PC-3 (cell line): Measurements from ENCODE around the gene ACSS3. TPM values are rescaled to one million over a fixed set of nuclear protein-coding genes. Genes with fewer than 3 reads are reported as not detected.

Source experiments
- ATAC-seq: fragments of 200-7000 bp; cut with Tn5 transposase; 2 replicates; pipeline ENCODE4 v1.9.1; 2020; ENCODE audit warnings: mild to moderate bottlenecking, moderate library complexity
- BruUV-seq: library from RNA; stranded (reverse); fragments of 400-500 nt; replicated peaks from 2 replicates; lab custom pipeline; 2021; lab: Mats Ljungman, UMichigan
- CTCF ChIA-PET: fragments of 300-600 bp; sonication (Branson Sonifier 250); formaldehyde crosslinking; loops from one replicate; lab custom pipeline; 2022; ENCODE audit warnings: antibody characterized with exemption; lab: Charles Lee
- POLR2A ChIA-PET: fragments of 300-600 bp; sonication (Branson Sonifier 250); formaldehyde crosslinking; loops from one replicate; lab custom pipeline; 2022; ENCODE audit warnings: antibody characterized with exemption; ENCODE audit not compliant: unreplicated experiment; lab: Charles Lee
- DNase-seq: peaks from one replicate; pipeline ENCODE4 v3.0.0-alpha.2; 2015
- H2AFZ ChIP-seq: fragments of 300-600 bp; sonication (generic); 2 replicates; pipeline ENCODE4 v1.6.0; 2016; ENCODE audit warnings: antibody characterized with exemption, low read length
- H3F3A ChIP-seq: fragments of 300-600 bp; sonication (generic); one replicate; pipeline ENCODE4 v1.6.0; 2017; ENCODE audit warnings: antibody characterized with exemption, low read length, control low read depth, mild to moderate bottlenecking; ENCODE audit not compliant: unreplicated experiment
- H3K27ac ChIP-seq: fragments of 300-600 bp; sonication (generic); 2 replicates; pipeline ENCODE4 v1.5.1; 2016; ENCODE audit warnings: mild to moderate bottlenecking, low read length
- H3K27me3 ChIP-seq: fragments of 300-600 bp; sonication (generic); 2 replicates; pipeline ENCODE4 v1.6.1; 2016; ENCODE audit warnings: low read length, mixed read lengths
- H3K36me3 ChIP-seq: fragments of 300-600 bp; sonication (generic); 2 replicates; pipeline ENCODE4 v1.6.1; 2016; ENCODE audit warnings: low read depth, mixed run types, low read length, mixed read lengths
- H3K4me1 ChIP-seq: fragments of 300-600 bp; sonication (generic); 2 replicates; pipeline ENCODE4 v1.5.1; 2016; ENCODE audit warnings: low read length; ENCODE audit not compliant: insufficient read depth
- H3K4me2 ChIP-seq: fragments of 300-600 bp; sonication (generic); 2 replicates; pipeline ENCODE4 v1.6.0; 2016; ENCODE audit warnings: low read length
- H3K4me3 ChIP-seq: fragments of 300-600 bp; sonication (generic); 2 replicates; pipeline ENCODE4 v1.5.1; 2016; ENCODE audit warnings: mild to moderate bottlenecking, low read length, mixed read lengths
- H3K79me2 ChIP-seq: fragments of 300-600 bp; sonication (generic); 2 replicates; pipeline ENCODE4 v1.6.1; 2017; ENCODE audit warnings: low read length, mixed read lengths
- H3K9ac ChIP-seq: fragments of 300-600 bp; sonication (generic); 2 replicates; pipeline ENCODE4 v1.6.0; 2016; ENCODE audit warnings: mild to moderate bottlenecking, low read length
- H3K9me2 ChIP-seq: fragments of 300-600 bp; sonication (generic); replicated peaks from 2 replicates; pipeline ENCODE4 v1.6.1; 2016; ENCODE audit warnings: mixed run types, low read length, mixed read lengths
- H3K9me3 ChIP-seq: fragments of 300-600 bp; sonication (generic); 2 replicates; pipeline ENCODE4 v1.6.1; 2016; ENCODE audit warnings: low read length, mixed read lengths
- H4K20me1 ChIP-seq: fragments of 300-600 bp; sonication (generic); 2 replicates; pipeline ENCODE4 v1.6.1; 2016; ENCODE audit warnings: low read length, mixed read lengths
- CTCF ChIP-seq: fragments of 300-600 bp; sonication (generic); conservative IDR thresholded peaks from 2 replicates; pipeline ENCODE4 v1.5.1; 2017; ENCODE audit warnings: antibody characterized with exemption, low read depth, mild to moderate bottlenecking, low read length
- EZH2 ChIP-seq: fragments of 300-600 bp; sonication (generic); IDR thresholded peaks from one replicate; pipeline ENCODE4 v1.6.1; 2017; ENCODE audit warnings: antibody characterized with exemption, mild to moderate bottlenecking, low read length; ENCODE audit not compliant: unreplicated experiment
- EZH2phosphoT487 ChIP-seq: fragments of 300-600 bp; sonication (generic); IDR thresholded peaks from 2 replicates; pipeline ENCODE4 v1.6.1; 2018; ENCODE audit warnings: mild to moderate bottlenecking, antibody characterized with exemption, low read length, borderline replicate concordance
- intact Hi-C: fragments of 100-400 bp; cut with micrococcal nuclease; formaldehyde crosslinking; loops from 2 replicates; pipeline ENCODE4 v1.9.0; 2023
- total RNA-seq: library from RNA; depleted of rRNA; stranded (reverse); fragments of >200 nt; gene quantifications from 2 replicates; pipeline ENCODE4 v1.2.3, GENCODE V29; 2014

The ACSS3 gene
- total RNA-seq, 1 experiment from 2014 or later, result not detected

- no peaks in the 10 kb centered on the region for H3K79me2 ChIP-seq
- intact Hi-C loops, result no loop called here
- TF ChIP-seq EZH2phosphoT487, result no peak
- no peak for TF ChIP-seq EZH2
- no peak for TF ChIP-seq CTCF
- H3K36me3 ChIP-seq, result no peaks in the 10 kb centered on the region
- H3K27me3 ChIP-seq, result no peaks in the 10 kb centered on the region
- no peaks in the 10 kb centered on the region for H3F3A ChIP-seq
- no peak overlapping the region for H2AFZ ChIP-seq
- BruUV-seq, result no TSS peak
- DNase-seq (no peak), ATAC-seq (no peak)
- H3K27ac ChIP-seq, result no peak overlapping the region
- no peaks in the 10 kb centered on the region for H3K9me3 ChIP-seq
- no peak overlapping the region for H3K4me3 ChIP-seq
- H4K20me1 ChIP-seq, result no peaks in the 10 kb centered on the region
- H3K4me2 ChIP-seq, result no peak overlapping the region
- H3K9ac ChIP-seq, result no peak overlapping the region
- ChIA-PET CTCF (no interaction called here), POLR2A (no interaction called here)
- H3K9me2 ChIP-seq, result no peaks in the 10 kb centered on the region
- peaks cover 11% of the 10 kb centered on the region; the same call in 1 of the 2 replicates for H3K4me1 ChIP-seq
Observed at GRCh38 chr12:81211306-81211705, 133.4 kb downstream of the ACSS3 start.

- no peaks in the 10 kb centered on the region for H4K20me1 ChIP-seq
- H3K9me3 ChIP-seq, result no peaks in the 10 kb centered on the region
- H3K4me3 ChIP-seq, result no peak overlapping the region
- no peaks in the 10 kb centered on the region for H3K79me2 ChIP-seq
- DNase-seq, result no peak
- no peak overlapping the region for H3K27ac ChIP-seq
- no peak overlapping the region for H2AFZ ChIP-seq
- no peak overlapping the region for H3K4me2 ChIP-seq
- H3K27me3 ChIP-seq, result 0 out of 2 replicates have a peak, but pooled peaks cover 2% of the 10 kb centered on the region
- H3K9ac ChIP-seq, result no peak overlapping the region
- no peaks in the 10 kb centered on the region for H3K36me3 ChIP-seq
- BruUV-seq, result no TSS peak
- TF ChIP-seq EZH2phosphoT487 (no peak), CTCF (no peak), EZH2 (no peak)
- no peaks in the 10 kb centered on the region for H3K9me2 ChIP-seq
- intact Hi-C loops, result no loop called here
- ATAC-seq, result no peak
- peaks cover 11% of the 10 kb centered on the region; the same call in 1 of the 2 replicates for H3K4me1 ChIP-seq
- H3F3A ChIP-seq, result no peaks in the 10 kb centered on the region
- POLR2A ChIA-PET, result interaction anchor here (0.6 kb wide), 1 partner anchor 44 kb away, joined by 7 read pairs; no protein-coding TSS in a partner anchor
- CTCF ChIA-PET, result no interaction called here
Observed at GRCh38 chr12:81212996-81213696, 135.3 kb downstream of the ACSS3 start.

GRCh38 chr12:81216739-81217138 is 138.9 kb downstream of the ACSS3 start:
- DNase-seq (no peak), ATAC-seq (no peak)
- 0 out of 2 replicates have a peak, but pooled peaks cover 6% of the 10 kb centered on the region for H3K27me3 ChIP-seq
- POLR2A ChIA-PET, result no interaction called here
- H2AFZ ChIP-seq, result no peak overlapping the region
- intact Hi-C loops, result no loop called here
- no peak overlapping the region for H3K4me2 ChIP-seq
- no peaks in the 10 kb centered on the region for H3K9me2 ChIP-seq
- no peaks in the 10 kb centered on the region for H3F3A ChIP-seq
- H3K9me3 ChIP-seq, result no peaks in the 10 kb centered on the region
- CTCF ChIA-PET, result no interaction called here
- no peak overlapping the region for H3K4me3 ChIP-seq
- BruUV-seq, result no TSS peak
- TF ChIP-seq EZH2phosphoT487 (no peak), CTCF (no peak), EZH2 (no peak)
- no peaks in the 10 kb centered on the region for H3K36me3 ChIP-seq
- no peaks in the 10 kb centered on the region for H3K4me1 ChIP-seq
- no peak overlapping the region for H3K27ac ChIP-seq
- no peaks in the 10 kb centered on the region for H3K79me2 ChIP-seq
- H3K9ac ChIP-seq, result no peak overlapping the region
- H4K20me1 ChIP-seq, result no peaks in the 10 kb centered on the region
